ENCODE data around the gene KLRD1. TPM values are rescaled to one million over a fixed set of nuclear protein-coding genes. Genes with fewer than 3 reads are reported as not detected.
"Not testable (repeated sequence)": the region's sequence is repeated elsewhere in the genome, so short reads cannot be mapped to it uniquely, and the experiment has no call there.

The KLRD1 gene
- total RNA-seq, 1 donor from 2014 or later: not detected

- ATAC-seq: no peak
Observed at GRCh38 chr12:10339053-10339840, 31.6 kb downstream of the KLRD1 start.

GRCh38 chr12:10340946-10341345, 33.3 kb downstream of the KLRD1 start:
- not testable (repeated sequence) for ATAC-seq

DNA sequence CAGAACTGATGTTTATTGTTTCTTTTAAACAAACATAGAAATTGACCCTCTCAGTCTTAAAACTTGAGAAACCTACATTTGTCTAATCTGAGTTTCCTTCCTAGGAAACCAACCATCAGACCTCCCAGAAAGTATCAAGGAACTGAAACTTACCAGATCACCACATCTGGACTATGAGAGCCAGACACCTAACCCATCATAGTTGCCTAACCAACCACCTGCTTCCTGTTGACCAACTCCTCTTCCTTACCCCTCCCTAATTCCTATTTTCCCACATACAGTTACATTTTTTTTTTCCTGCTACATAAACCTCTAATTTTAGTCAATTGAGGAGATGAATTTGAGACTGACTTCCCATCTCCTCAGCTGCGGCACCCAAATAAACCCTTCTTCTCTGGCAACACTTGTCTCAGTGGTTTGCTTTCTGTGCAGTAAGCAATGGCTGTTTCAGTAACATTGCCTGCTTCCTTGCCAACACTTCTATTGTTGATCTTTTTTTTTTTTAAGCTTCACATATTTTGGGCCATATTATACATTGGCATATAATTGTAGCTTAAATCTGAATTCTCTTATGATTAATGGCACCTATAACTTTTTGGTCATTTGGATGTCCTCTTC, 34.3 kb downstream of the KLRD1 start:
- ATAC-seq: no peak

DNA sequence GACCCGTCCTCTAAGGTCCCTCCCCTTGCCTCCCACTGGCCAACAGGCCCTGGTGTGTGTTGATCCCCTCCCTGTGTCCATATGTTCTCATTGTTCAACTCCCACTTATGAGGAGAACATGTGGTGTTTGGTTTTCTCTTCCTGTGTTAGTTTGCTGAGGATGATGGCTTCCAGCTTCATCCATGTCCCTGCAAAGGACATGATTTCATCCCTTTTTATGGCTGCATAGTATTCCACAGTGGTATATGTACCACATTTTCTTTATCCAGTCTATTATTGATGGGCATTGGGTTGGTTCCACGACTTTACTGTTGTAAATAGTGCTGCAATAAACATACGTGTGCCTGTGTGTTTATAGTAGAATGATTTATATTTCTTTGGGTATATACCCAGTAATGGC, 43.8 kb downstream of the KLRD1 start:
- ATAC-seq: not testable (repeated sequence)

DNA sequence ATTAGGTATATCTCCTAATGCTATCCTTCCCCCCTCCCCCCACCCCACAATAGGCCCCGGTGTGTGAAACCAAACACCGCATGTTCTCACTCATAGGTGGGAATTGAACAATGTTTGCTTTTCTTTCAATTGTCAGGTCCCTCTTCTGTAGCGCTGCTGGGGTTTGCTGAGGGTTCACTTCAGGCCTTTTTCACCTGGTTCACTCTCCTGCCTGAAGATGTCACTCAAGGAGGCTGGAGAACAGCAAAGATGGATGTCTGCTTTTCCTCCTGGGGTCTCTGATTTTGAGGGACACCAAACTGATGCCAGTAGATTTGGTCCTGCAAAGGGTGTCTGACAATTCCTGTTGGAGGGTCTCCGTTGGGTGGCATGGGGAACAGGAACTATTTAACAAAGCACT, 46.4 kb downstream of the KLRD1 start:
- ATAC-seq: no peak

DNA sequence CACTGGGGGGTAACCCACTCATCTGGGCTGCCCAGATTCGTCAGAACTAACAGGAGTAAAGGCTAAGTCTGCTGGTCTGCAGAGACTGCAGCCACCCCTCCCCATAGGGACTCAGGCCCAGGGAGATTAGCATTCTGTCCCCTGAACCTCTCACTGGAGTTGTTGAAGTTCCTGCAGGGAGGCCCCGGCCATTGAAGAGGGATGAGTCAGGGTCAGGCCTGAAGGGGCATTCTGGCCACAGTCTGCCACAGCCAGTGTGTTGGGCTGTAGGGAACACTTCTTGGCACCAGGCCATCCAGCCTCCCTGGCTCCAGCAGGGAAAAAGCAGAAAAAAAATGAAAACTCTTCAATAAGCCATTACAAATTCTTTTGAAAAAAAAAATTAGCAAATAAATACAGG, 46.8 kb downstream of the KLRD1 start:
- no peak for ATAC-seq

DNA sequence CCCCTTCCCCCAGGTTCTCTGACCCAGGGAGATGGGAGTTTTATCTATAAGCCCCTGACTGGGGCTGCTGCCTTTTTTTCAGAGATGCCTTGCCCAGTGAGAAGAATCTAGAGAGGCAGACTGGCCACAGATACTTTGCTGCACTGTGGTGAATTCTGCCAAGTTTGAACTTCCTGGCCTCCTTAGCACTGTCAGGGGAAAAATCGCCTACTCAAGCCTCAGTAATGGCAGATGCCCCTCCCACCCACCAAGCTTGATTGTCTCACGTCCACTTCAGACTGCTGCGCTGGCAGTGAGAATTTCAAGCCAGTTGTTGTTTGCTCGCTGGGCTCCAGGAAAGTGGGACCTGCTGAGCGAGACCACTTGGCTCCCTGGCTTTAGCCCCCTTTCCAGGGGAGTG, 50.5 kb downstream of the KLRD1 start:
- ATAC-seq: no peak

- ATAC-seq: no peak
Observed at GRCh38 chr12:10358969-10359368, 51.3 kb downstream of the KLRD1 start.

- ATAC-seq: peak; percentile 82
Observed at GRCh38 chr12:10361084-10361483, 53.4 kb downstream of the KLRD1 start.

DNA sequence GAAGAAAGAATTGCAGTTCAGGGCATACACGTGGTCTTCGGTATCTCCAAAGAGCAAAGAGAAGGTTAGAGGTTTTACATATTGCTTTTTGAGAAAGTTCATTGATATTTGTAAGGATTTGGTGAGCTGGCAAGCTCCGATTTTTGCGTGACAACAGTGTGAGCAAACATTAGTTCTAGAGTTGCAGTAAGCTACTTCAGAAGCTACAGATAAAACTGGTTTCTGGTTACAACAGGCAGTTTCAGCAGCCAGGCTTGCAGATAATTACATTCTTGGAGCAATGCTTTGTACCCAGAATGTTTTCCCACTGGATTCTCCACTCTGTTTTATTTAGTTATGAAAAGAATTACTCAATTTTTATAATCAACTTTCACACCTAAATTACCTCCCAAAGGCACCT, 54.0 kb downstream of the KLRD1 start:
- peak; percentile 34 for ATAC-seq

- ATAC-seq: no peak
Observed at GRCh38 chr12:10362325-10362724, 54.7 kb downstream of the KLRD1 start.

DNA sequence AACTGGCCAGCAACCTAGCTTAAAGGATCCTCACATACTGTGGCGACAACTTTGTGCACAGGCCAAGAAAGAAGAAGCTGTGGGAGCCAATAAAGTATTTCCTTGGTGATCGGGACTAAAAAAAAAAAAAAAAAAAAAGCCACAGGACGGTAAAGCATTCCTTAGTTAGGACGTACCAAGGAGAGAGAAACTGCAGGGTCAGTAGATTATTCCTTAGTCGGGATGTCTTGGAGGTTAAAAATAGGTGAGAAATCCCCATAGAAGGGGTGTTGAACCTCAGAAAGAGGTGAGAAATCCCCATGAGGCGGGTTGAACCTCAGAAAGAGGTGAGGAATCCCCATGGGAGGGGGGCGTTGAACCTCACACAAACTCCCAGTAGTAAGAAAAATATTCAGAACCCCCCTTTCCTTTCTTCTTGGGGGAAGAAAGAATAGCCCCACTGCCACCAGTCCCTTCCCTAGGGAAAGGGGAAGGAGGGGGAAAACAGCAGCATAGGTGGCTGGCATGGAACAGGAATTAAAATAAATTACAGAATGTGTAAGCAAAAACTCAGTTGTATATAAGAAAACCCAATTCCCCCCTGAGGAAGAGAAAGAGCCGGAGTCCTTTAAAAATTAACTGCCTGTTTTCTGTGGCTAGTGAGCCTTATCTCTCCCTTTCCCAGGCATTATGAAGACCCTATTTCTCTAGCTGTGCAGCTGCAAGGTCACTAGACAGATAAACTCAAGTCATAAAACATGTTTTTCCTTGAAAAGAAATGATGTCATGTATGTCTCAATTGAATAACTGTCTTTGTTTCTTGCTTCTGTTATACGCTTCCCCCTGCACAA, 55.4 kb downstream of the KLRD1 start:
- no peak for ATAC-seq

GRCh38 chr12:10363658-10363913, 55.9 kb downstream of the KLRD1 start:
- ATAC-seq: no peak

DNA sequence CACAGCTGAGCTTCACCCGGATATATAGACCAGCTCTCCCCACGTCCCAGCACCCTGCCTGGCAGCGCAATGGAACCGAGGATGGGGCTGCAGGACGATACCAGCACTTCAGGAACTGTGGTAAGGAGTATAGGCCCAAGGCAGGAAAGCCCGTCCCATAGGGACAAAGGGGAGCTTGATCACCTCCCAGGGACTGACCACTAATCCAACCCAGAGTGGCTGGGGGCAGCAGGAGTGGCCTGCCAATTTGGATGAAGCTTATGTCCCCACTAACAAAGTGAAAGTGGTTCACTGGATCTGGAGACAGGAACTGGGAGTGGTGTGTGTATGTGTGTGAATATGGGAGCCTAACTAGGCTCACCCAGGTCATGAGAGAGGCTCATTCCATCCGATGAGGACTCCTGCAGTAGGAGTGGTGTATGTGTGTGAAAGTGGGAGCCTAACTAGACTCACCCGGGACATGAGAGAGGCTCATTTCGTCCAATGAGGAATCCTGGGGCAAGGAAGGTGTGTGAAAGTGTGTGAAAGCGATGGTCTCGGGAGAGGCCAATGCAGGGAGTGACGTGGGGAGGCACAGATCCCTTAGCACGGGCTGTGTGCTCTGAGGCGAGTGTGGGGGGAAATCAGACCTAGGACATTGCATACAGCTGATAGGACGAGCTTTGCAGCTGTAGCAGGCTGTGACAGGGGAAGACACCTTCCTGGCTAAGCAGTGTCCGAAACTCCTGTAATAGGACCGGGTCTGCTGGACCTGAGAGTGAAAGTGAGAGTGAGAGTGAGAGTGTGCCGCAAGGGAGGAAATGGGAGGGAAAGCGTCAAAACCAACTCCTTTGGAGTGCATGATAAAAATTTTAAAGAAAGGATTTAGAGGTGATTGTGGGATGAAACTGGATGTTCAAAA, 56.5 kb downstream of the KLRD1 start:
- peak; percentile 59 for ATAC-seq

DNA sequence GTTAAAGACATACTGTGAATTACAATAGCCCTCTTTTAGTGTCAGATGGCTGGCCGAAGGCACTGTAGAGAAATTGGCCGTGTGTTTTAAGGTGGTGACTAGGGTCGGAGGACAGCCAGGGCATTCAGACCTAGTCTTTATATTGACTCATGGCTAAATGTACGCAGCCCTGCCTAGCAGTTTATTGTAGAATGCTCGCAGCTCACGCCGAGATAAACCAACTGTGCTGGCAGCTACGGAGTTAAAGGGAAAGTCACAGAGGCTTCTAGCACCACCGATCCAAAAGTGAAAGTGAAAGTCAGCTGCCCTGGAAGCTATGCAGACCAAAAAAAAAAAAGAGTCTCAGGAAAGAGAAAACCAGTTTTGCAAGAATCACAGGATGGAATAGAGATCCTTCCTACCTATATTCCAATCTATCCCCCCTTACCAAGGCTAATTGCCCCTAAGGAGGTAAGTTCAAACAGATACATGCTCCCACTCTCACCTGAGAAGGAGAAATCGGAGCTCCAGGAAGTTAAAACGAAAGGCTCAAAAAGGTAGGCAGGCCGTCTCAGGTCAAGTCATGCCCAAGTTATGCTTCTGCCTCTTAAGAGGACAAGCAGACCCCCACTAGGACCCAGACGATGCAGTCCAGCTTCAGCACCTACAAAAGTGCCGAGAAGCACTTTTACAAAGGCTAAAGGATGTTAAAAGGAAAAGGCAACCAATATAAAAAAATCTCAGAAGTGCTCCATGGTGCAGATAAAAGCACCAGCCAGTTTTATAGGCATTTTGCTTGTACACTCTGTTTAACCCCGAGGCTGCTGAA, 57.3 kb downstream of the KLRD1 start:
- ATAC-seq: peak; percentile 58

GRCh38 chr12:10365696-10366405, 58.2 kb downstream of the KLRD1 start:
- no peak for ATAC-seq

DNA sequence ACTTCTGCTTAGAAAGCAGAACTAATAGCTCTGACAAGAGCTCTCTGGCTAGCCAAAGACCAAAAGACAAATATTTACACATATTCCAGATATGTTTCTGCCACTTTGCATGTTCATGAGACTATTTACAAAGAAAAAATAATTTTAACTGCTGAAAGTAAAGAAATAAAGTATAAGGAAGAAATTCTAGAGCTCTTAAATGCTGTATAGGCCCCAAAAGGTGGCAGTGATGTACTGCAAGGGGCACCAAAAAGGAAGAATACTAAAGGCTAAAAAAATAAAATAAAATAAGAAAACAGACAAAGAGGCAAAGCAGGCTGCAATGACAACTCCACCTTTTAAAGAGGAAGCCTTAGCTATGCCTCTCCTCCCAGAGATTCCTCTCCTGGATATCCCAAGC, 59.2 kb downstream of the KLRD1 start:
- no peak for ATAC-seq

DNA sequence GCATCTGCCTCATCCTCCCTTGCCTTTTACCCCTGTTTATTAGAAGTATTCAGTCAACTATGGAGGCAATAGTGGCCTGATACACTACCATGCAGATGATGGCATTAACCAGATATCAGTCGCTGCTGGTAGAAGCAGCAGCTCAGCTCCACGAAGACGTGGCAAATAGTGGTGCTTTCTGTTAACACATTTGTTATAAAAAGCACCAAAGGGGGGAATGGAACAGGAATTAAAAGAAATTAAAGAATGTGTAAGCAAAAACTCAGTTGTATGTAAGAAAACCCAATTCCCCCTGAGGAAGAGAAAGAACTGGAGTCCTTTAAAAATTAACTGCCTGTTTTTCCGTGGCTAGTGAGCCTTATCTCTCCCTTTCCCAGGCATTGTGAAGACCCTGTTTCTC, 60.0 kb downstream of the KLRD1 start:
- ATAC-seq: not testable (repeated sequence)

DNA sequence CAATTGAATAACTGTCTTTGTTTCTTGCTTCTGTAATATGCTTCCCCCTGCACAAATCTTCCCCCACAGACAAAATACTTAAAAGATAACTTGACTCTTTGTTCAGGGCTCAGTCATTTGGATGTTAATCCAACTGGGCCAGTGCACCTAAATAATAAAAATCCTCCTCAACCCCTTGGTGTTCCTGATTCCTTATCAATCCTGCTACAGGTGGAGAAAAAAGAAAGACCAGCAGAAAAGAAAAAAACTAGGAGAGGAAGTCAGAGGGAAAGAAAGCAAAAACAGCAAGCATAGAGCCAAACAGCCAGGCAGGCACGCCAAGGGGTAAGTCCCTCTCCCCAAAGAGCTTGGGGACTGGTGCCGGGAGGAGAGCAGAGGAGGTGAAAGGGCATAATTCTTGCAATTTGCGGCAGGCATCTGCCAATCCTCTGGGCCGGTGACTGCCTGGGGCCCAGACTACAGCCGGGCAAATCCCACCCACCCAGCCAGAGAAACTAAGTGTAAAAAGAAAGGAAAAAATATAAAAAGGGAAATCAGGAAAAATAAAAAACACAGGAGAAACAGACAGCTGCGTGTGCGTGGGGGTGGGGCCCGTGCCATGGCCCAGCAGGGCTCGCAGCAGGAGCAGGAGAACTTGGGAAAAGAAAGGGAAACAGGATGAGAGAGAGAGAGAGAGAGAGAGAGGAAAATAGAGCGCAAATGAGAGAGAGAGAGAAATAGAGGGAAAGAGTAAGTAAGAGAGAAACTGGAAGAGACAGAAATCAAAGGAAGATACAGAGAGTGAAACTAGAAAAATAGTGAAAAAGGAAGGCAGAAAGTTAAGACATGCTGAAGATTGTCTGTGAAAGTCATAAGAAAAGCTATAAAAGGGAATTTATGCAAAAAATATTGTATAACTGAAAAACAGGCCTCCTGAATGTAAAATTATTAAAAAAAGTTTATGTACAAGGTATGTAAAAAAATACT, 60.8 kb downstream of the KLRD1 start:
- ATAC-seq: no peak
